GM19467 (cell line): ENCODE results near the gene AKAP12.
"Not testable (repeated sequence)": the region's sequence is repeated elsewhere in the genome, so short reads cannot be mapped to it uniquely, and the experiment has no call there.

Experiments
- ATAC-seq: cut with Tn5 transposase; IDR thresholded peaks from one replicate; pipeline ENCODE4 v1.9.1; 2021; ENCODE audit warnings: mild to moderate bottlenecking, moderate library complexity; ENCODE audit not compliant: unreplicated experiment

Gene AKAP12

GRCh38 chr6:151309619-151310018 is 69.9 kb downstream of the AKAP12 start:
- ATAC-seq = no peak

DNA sequence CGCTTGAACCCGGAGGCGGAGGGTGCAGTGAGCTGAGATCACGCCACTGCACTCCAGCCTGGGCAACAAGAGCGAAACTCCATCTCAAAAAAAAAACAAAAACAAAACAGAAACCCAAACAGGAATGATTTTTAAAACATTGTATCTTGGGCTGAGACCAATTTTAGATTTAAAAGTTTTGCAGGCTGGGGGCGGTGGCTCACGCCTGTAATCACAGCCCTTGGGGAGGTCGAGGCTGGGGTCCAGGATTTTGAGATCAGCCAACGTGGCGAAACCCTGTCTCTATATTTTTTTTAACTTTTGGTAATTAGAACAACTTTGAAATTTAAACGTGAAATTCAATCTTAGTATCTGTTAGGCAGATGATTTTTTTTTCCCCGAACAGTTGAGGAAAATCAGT is 70.5 kb downstream of the AKAP12 start:
- ATAC-seq = no peak

DNA sequence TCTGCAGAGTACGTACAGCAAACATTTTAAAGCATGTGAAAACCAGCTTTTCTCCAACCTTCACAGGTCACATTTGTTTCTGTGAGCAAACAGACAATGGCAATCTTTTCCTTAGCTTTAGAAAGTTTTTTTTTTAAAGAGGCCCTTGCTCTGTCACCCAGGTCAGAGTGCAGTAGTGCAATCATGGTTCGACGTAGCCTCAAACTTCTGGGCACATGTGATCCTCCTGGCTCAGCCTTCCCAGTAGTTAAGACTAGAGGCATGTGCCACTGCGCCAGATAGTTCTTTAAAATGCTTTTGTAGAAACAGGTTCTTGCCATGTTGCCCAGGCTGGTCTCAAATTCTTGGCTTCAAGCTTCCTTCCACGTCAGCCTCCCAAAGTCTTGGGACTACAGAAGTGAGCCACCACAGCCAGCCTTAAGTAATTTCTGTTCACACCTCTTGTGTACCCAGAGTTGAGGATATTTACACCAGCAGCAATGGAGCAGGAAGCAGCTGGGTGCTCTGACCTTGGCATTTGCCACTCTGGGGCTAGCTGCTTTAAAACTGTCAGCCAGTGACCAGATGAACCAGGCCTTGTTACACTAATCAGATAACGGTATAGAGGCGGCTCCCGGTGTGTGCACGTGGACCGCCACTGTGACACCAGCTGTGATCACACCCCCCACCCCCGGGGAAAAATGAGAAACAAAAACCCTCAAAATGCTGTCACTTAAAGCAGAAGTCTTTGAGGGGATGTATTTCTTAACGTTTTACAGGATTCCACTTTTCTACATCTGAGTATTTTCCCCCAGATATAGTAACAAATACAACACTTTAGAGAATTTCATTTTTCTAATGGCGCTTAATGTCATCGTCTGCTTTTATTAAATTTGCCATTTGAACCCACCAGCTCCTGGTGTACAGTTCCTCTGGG is 71.3 kb downstream of the AKAP12 start:
- ATAC-seq = no peak

DNA sequence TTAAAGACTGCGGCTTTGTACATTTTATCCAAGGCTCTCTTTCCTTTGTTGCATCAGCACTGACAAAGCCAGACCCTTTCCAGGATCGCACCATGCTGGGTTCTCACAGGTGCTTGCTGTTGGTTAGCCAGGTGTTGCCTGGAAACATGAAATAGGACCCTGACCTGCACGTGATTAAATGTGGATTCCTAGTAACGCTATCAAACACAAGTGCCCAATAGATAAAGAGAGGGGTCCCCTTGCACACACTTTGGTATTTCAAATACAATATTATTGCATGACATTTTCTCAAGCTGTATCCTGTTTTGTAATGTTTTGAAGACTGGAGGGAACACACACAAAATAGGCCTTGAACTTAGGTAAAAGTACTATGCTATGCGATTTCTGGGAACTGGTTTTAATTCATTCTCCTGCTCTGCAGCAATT is 73.3 kb downstream of the AKAP12 start:
- ATAC-seq = no peak

- not testable (repeated sequence) for ATAC-seq
Measured at GRCh38 chr6:151315661-151316060, 75.9 kb downstream of the AKAP12 start.

- no peak for ATAC-seq
Measured at GRCh38 chr6:151317103-151317994, 77.6 kb downstream of the AKAP12 start.

DNA sequence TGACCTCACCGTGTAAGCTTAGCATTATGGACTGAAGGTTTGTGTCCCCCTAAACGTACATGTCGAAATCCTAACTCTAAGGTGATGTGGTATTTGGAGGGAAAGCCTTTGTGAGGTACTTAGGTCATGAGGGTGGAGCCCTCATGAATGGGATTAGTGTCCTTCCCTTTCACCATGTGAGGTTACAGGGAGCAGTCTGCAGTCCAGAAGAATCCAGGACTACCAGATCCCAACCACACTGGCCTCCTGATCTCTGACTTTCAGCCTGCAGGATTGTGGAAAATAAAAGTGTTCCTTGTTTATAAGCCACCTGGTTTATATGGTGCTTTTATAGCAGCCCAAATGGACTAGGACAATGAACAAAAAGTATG is 78.2 kb downstream of the AKAP12 start:
- ATAC-seq = no peak

DNA sequence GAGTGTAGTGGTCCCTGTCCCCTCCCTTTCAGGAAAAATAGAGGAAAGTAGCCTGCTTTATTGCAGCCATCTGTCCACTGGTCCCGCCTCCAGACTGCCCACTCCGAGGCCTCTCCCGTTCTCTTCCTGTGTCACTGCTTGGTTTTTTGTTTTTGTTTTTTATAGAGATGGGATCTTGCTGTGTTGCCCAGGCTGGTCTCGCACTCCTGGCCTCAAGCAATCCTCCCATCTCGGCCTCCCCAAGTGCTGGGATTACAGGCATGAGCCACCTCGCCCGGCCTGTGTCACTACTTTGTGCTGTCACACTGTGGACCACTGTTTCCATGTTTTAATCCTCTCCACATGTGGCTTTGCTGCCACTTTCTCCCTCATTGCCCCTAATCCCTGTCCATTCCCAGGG is 80.4 kb downstream of the AKAP12 start:
- ATAC-seq = no peak

DNA sequence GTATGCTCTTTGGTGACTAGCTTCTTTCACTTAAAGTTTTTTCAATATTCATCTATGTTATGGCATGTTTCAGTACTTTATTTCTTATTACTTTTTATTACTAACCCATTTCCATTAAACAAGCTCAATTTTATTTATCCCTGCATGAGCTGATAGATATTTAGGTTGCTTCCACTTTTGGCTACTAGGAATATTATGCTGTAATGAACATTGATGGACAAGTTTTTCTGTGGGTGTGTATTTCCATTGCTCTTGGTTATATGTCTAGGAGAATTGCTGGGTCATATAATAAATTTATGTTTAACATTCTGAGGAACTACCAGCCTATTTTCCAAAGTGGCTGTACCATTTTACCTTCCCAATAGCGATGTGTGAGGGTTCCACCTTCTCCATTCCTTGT is 81.7 kb downstream of the AKAP12 start:
- ATAC-seq = no peak

GRCh38 chr6:151322570-151322969 is 82.8 kb downstream of the AKAP12 start:
- no peak for ATAC-seq

DNA sequence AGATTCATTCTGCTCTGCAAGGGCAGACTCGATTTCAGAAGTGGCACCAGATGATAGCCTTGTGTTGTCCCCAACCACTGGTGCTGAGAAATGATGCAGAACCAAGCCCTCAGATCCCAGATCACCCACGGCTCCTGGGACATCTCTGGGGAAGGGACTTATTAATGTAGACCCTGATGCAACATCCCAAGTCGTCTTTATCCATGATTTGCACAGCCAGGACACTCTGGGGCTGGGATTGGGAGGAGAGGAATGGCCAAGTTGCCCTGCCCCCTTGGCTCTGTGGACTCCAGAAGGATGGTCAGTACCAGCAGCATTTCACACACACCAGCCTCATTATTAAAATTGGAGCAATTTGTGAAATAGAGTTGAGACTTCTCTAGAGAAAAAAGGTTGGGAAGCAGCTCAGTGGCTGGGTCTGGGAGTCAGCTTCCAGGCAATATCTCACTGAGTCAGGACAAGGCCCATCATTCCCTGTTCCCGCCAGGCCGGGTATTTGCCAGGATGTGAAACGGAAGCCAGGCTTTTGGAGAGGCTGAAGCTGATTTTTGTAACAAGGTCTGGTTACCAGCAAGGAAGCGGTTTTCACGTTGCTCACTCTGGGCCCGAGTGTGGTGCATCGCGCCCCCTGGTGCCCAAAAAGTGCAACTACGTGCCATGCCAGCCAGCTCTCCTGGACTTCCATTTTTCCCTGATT is 84.2 kb downstream of the AKAP12 start:
- ATAC-seq = no peak

DNA sequence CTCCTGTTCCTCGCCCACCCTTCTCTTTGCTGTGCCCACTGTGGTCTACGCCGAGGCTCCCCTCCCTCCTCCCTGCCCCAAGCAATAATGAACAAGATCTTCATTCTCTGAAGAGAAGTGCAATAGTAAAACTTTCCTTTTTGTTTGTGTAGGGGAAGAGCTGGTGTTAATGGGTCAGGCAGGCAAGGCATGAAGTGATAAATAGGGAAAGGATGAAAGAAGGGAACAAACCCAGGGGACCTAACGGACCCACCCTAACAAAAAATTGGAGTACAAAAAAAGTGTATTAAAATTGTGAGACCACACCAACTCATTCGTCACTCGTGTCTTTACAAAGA is 84.7 kb downstream of the AKAP12 start:
- no peak for ATAC-seq

- no peak for ATAC-seq
Measured at GRCh38 chr6:151325075-151326050, 85.6 kb downstream of the AKAP12 start.

GRCh38 chr6:151326116-151326825 is 86.5 kb downstream of the AKAP12 start:
- ATAC-seq = no peak

DNA sequence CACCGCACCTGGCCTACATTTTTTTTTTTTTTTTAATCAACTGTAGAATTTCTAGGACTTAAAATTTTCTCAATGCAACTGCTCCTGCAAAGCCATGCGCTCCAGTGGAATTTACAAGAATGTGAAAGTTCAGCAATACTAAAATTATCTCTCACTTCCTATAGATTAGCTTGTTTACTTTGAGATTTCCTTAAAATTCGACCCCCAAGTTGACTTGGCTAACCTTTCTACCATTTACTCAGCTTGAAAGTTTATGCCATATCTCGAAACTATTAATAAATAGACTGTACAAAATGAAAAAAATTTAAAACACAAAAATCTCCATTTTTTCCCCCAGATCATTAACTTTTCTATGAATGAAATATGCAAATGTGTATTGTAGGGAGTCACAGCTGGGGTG is 87.3 kb downstream of the AKAP12 start:
- no peak for ATAC-seq

GRCh38 chr6:151330130-151330696 is 90.4 kb downstream of the AKAP12 start:
- ATAC-seq = no peak

DNA sequence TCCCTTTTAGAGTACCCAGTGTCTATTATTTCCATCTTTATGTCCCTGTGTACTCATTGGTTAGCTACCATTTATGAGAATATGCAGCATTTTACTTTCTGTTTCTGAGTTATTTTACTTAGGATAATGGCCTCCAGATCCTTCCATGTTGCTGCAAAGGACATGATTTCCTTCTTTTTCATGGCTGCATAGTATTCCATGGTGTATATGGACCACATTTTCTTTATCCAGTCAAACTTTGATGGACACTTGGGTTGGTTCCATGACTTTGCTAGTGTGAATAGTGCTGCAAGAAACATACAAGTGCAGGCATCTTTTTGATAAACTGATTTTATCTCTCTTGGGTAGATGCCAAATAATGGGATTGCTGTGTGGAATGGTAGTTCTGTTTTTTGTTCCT is 96.2 kb downstream of the AKAP12 start:
- no peak for ATAC-seq

DNA sequence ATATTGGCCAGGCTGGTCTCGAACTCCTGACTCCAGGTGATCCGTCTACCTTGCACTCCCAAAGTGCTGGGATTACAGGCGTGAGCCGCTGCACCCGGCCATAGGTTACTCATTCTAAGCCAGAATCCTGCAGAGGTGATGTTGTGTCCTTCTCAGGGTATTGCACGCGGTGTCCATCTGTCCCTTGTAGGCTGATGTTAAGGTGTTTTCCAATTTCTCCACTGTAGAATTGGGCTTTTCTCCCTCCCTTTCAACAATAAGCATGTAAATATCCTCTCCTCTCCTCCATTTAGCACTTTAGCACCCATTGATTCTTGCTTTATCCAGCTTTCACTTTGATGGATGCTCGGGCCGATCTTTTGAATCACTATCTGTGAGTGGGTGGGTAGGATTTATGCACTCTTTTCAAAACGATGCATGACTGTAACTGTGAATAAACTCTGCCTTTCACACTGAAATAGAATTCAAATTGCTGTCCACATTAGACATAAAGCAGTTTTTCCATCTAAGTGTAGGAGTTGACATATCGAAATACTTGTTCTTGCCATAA is 99.0 kb downstream of the AKAP12 start:
- no peak for ATAC-seq

DNA sequence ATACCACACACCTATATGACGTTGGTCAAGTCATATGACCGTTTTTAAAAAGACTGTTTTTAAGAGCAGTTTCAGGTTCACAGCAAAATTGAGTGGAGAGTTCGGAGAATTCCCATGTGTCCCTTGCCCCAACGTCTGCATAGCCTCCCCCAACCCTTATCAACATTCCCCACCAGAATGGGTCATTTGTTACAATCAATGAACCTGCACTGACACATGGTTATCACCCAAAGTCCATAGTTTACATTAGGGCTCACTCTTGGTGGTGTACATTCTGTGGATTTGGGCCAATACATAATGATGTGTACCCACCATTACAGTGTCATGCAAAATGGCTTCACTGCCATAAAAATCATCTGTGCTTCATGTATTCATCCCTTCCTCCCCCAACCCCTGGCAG is 99.6 kb downstream of the AKAP12 start:
- no peak for ATAC-seq
